ENCODE measurements around the gene PPFIA4. TPM values are rescaled to one million over a fixed set of nuclear protein-coding genes. Genes with fewer than 3 reads are reported as not detected.

PPFIA4 gene
- total and polyA plus RNA-seq, 2 donors: 1.3 to 6.5 TPM

GRCh38 chr1:203040513-203041275, 14.4 kb downstream of the PPFIA4 start:
- DNase-seq (ENCODE audit: extremely low spot score): no peak
- Histone ChIP-seq H3K27ac (ENCODE audit: low read depth) (no peak overlapping the region), H3K36me3 (ENCODE audit: insufficient read depth) (no peaks in the 10 kb centered on the region), H3K4me3 (ENCODE audit: low read depth, low read length) (no peak overlapping the region), H3K4me1 (ENCODE audit: insufficient read depth) (no peaks in the 10 kb centered on the region)
- 61% methylated on average over 5 of the region's 5 CpGs for WGBS

- Histone ChIP-seq H3K36me3 (ENCODE audit: insufficient read depth) (no peaks in the 10 kb centered on the region), H3K4me1 (ENCODE audit: insufficient read depth) (no peaks in the 10 kb centered on the region), H3K27ac (ENCODE audit: low read depth) (no peak overlapping the region), H3K4me3 (ENCODE audit: low read depth, low read length) (no peak overlapping the region)
- DNase-seq (ENCODE audit: extremely low spot score): no peak
- WGBS: 87% methylated on average over 3 of the region's 3 CpGs
Measured at GRCh38 chr1:203041351-203041932, 15.2 kb downstream of the PPFIA4 start.

- 96% methylated on average over 14 of the region's 14 CpGs for WGBS
- no peak overlapping the region for H3K4me3 ChIP-seq (ENCODE audit: low read depth, low read length)
Measured at GRCh38 chr1:203043830-203044545, 17.7 kb downstream of the PPFIA4 start.

GRCh38 chr1:203044546-203045250, 18.4 kb downstream of the PPFIA4 start:
- Histone ChIP-seq H3K4me1 (ENCODE audit: insufficient read depth) (no peaks in the 10 kb centered on the region), H3K4me3 (ENCODE audit: low read depth, low read length) (no peak overlapping the region), H3K27ac (ENCODE audit: low read depth) (no peak overlapping the region), H3K36me3 (ENCODE audit: insufficient read depth) (no peaks in the 10 kb centered on the region)
- 96% methylated on average over 7 of the region's 7 CpGs for WGBS
- DNase-seq (ENCODE audit: extremely low spot score): no peak

More at GRCh38 chr1:203043830-203044545, 17.7 kb downstream of the PPFIA4 start:
- Histone ChIP-seq H3K36me3 (ENCODE audit: insufficient read depth) (no peaks in the 10 kb centered on the region), H3K27ac (ENCODE audit: low read depth) (no peak overlapping the region), H3K4me1 (ENCODE audit: insufficient read depth) (no peaks in the 10 kb centered on the region)
- no peak for DNase-seq (ENCODE audit: extremely low spot score)

- Histone ChIP-seq H3K4me3 (ENCODE audit: low read depth, low read length) (no peak overlapping the region), H3K36me3 (ENCODE audit: insufficient read depth) (no peaks in the 10 kb centered on the region), H3K4me1 (ENCODE audit: insufficient read depth) (no peaks in the 10 kb centered on the region), H3K27ac (ENCODE audit: low read depth) (no peak overlapping the region)
- 97% methylated on average over 17 of the region's 17 CpGs for WGBS
- no peak for DNase-seq (ENCODE audit: extremely low spot score)
Measured at GRCh38 chr1:203045336-203045735, 19.0 kb downstream of the PPFIA4 start.

GRCh38 chr1:203045821-203046594, 19.7 kb downstream of the PPFIA4 start:
- 89% methylated on average over 16 of the region's 16 CpGs for WGBS
- H3K4me3 ChIP-seq (ENCODE audit: low read depth, low read length): no peak overlapping the region
- no peaks in the 10 kb centered on the region for H3K4me1 ChIP-seq (ENCODE audit: insufficient read depth)
- H3K27ac ChIP-seq (ENCODE audit: low read depth): no peak overlapping the region
- H3K36me3 ChIP-seq (ENCODE audit: insufficient read depth): no peaks in the 10 kb centered on the region
- no peak for DNase-seq (ENCODE audit: extremely low spot score)

GRCh38 chr1:203046984-203047630, 20.8 kb downstream of the PPFIA4 start:
- Histone ChIP-seq H3K27ac (ENCODE audit: low read depth) (no peak overlapping the region), H3K36me3 (ENCODE audit: insufficient read depth) (no peaks in the 10 kb centered on the region), H3K4me3 (ENCODE audit: low read depth, low read length) (no peak overlapping the region), H3K4me1 (ENCODE audit: insufficient read depth) (no peaks in the 10 kb centered on the region)
- DNase-seq (ENCODE audit: extremely low spot score): no peak
- 39% methylated on average over 15 of the region's 15 CpGs for WGBS

- H3K36me3 ChIP-seq (ENCODE audit: insufficient read depth): no peaks in the 10 kb centered on the region
- WGBS: 95% methylated on average over 11 of the region's 11 CpGs
- H3K4me3 ChIP-seq (ENCODE audit: low read depth, low read length): no peak overlapping the region
- H3K27ac ChIP-seq (ENCODE audit: low read depth): no peak overlapping the region
- H3K4me1 ChIP-seq (ENCODE audit: insufficient read depth): no peaks in the 10 kb centered on the region
- no peak for DNase-seq (ENCODE audit: extremely low spot score)
Measured at GRCh38 chr1:203048086-203048485, 21.8 kb downstream of the PPFIA4 start.

- Histone ChIP-seq H3K4me3 (ENCODE audit: low read depth, low read length) (no peak overlapping the region), H3K27ac (ENCODE audit: low read depth) (no peak overlapping the region), H3K36me3 (ENCODE audit: insufficient read depth) (no peaks in the 10 kb centered on the region), H3K4me1 (ENCODE audit: insufficient read depth) (no peaks in the 10 kb centered on the region)
- DNase-seq (ENCODE audit: extremely low spot score): no peak
- WGBS: 86% methylated on average over 23 of the region's 23 CpGs
Measured at GRCh38 chr1:203048555-203049051, 22.3 kb downstream of the PPFIA4 start.

DNA sequence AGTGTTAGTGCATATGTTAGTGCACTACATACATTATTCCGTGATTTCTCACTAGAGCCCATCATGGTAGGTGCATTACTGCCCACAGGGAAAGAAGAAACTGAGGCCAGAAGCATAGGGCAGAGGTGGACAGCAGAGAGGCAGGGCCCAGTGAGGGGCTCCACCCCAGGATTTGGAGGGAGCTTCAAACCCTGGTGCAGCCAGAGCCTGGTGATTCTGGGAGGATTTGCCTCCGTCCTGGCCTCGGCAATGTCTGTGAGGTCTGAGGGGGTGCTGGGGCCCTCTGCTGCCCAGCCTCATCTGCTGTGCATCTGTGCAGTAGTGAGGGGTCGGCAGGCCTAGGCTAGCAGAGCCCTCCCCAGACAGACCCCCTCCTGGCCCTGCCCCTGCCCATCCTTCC, 22.8 kb downstream of the PPFIA4 start:
- no peak overlapping the region for H3K27ac ChIP-seq (ENCODE audit: low read depth)
- H3K4me1 ChIP-seq (ENCODE audit: insufficient read depth): no peaks in the 10 kb centered on the region
- no peaks in the 10 kb centered on the region for H3K36me3 ChIP-seq (ENCODE audit: insufficient read depth)
- no peak overlapping the region for H3K4me3 ChIP-seq (ENCODE audit: low read depth, low read length)
- 85% methylated on average over 4 of the region's 4 CpGs for WGBS
- DNase-seq (ENCODE audit: extremely low spot score): no peak

GRCh38 chr1:203049576-203050180, 23.4 kb downstream of the PPFIA4 start:
- no peak overlapping the region for H3K27ac ChIP-seq (ENCODE audit: low read depth)
- H3K4me1 ChIP-seq (ENCODE audit: insufficient read depth): no peaks in the 10 kb centered on the region
- H3K4me3 ChIP-seq (ENCODE audit: low read depth, low read length): no peak overlapping the region
- 89% methylated on average over 14 of the region's 14 CpGs for WGBS
- DNase-seq (ENCODE audit: extremely low spot score): no peak
- no peaks in the 10 kb centered on the region for H3K36me3 ChIP-seq (ENCODE audit: insufficient read depth)

GRCh38 chr1:203050826-203051225, 24.5 kb downstream of the PPFIA4 start:
- Histone ChIP-seq H3K36me3 (ENCODE audit: insufficient read depth) (no peaks in the 10 kb centered on the region), H3K27ac (ENCODE audit: low read depth) (no peak overlapping the region)
- WGBS: 92% methylated on average over 4 of the region's 4 CpGs

More at GRCh38 chr1:203050826-203051225, 24.5 kb downstream of the PPFIA4 start:
- Histone ChIP-seq H3K4me1 (ENCODE audit: insufficient read depth) (no peaks in the 10 kb centered on the region), H3K4me3 (ENCODE audit: low read depth, low read length) (no peak overlapping the region)
- DNase-seq (ENCODE audit: extremely low spot score): no peak

All from urinary bladder (tissue), 4 donors.